SK-N-SH (cell line): Measurements from ENCODE around the gene USP36. TPM values are rescaled to one million over a fixed set of nuclear protein-coding genes. Genes with fewer than 3 reads are reported as not detected.

Experiments
- CTCF ChIA-PET: fragments of 300-600, 350-600 bp; formaldehyde crosslinking; extraction: SDS; loops from one replicate; lab custom pipeline; 2021; lab: Yijun Ruan, JAX
- POLR2A ChIA-PET: fragments of 350-600 bp; sonication (Branson Sonifier 250); formaldehyde crosslinking; extraction: SDS; loops from one replicate; lab custom pipeline; 2020; ENCODE audit warnings: antibody characterized with exemption, inconsistent platforms; lab: Yijun Ruan, JAX
- DNase-seq: peaks from one replicate; pipeline ENCODE4 v3.0.0; 2012
- H2AFZ ChIP-seq: fragments of 200-600 bp; sonication (generic); 2 replicates; pipeline ENCODE4 v1.8.1; 2016; ENCODE audit warnings: antibody characterized with exemption, mild to moderate bottlenecking, low read depth
- H3F3A ChIP-seq: fragments of 200-600 bp; sonication (generic); replicated peaks from 2 replicates; pipeline ENCODE3; 2016; ENCODE audit warnings: antibody characterized with exemption, mild to moderate bottlenecking; ENCODE audit not compliant: insufficient read depth
- H3K27ac ChIP-seq, 2 experiments: fragments of 200-500 bp in 1 of 2; fragments of 200-600 bp in 1 of 2; sonication (Bioruptor generic) in 1 of 2; sonication (generic), shearing (Covaris generic) in 1 of 2; 2 replicates each; pipeline versions ENCODE4 v1.5.1 to v1.6.1; 2014 to 2016; ENCODE audit warnings: low read depth in 2 of 2, inconsistent platforms in 1 of 2, low read length in 1 of 2, mild to moderate bottlenecking in 1 of 2, mixed read lengths in 1 of 2
- H3K27me3 ChIP-seq: fragments of 200-600 bp; sonication (generic), shearing (Covaris generic); 2 replicates; pipeline ENCODE4 v1.6.1; 2016; ENCODE audit warnings: mixed run types; ENCODE audit not compliant: insufficient read depth
- H3K36me3 ChIP-seq, 2 experiments: fragments of 200-500 bp in 1 of 2; fragments of 200-600 bp in 1 of 2; sonication (Bioruptor generic) in 1 of 2; sonication (generic) in 1 of 2; replicated peaks in 1 of 2; 2 replicates each; pipeline versions ENCODE3 to v1.5.1; 2014 to 2016; ENCODE audit warnings: low read length in 1 of 2, mild to moderate bottlenecking in 1 of 2; ENCODE audit not compliant: insufficient read depth in 2 of 2, control insufficient read depth in 1 of 2
- H3K4me1 ChIP-seq, 2 experiments: fragments of 200-500 bp in 1 of 2; fragments of 200-600 bp in 1 of 2; sonication (Bioruptor generic) in 1 of 2; sonication (generic), shearing (Covaris generic) in 1 of 2; 2 replicates each; pipeline versions ENCODE4 v1.5.1 to v1.6.1; 2014 to 2016; ENCODE audit warnings: low read depth in 1 of 2, low read length in 1 of 2, mixed run types in 1 of 2; ENCODE audit not compliant: insufficient read depth in 2 of 2, control insufficient read depth in 1 of 2
- H3K4me2 ChIP-seq: fragments of 200-600 bp; sonication (generic), shearing (Covaris generic); 2 replicates; pipeline ENCODE4 v1.6.1; 2017; ENCODE audit warnings: mixed run types
- H3K4me3 ChIP-seq, 2 experiments: fragments of 200-500 bp in 1 of 2; fragments of 200-600 bp in 1 of 2; sonication (Bioruptor generic) in 1 of 2; sonication (generic), shearing (Covaris generic) in 1 of 2; 2 replicates each; pipeline versions ENCODE4 v1.5.1 to v1.8.1; 2014 to 2016; ENCODE audit warnings: low read depth in 2 of 2, inconsistent platforms in 1 of 2, low read length in 1 of 2, mild to moderate bottlenecking in 1 of 2, mixed read lengths in 1 of 2, moderate library complexity in 1 of 2
- H3K79me2 ChIP-seq: fragments of 200-600 bp; sonication (generic); 2 replicates; pipeline ENCODE4 v1.8.1; 2017; ENCODE audit warnings: mild to moderate bottlenecking; ENCODE audit not compliant: insufficient read depth
- H3K9ac ChIP-seq: fragments of 200-600 bp; sonication (generic); 2 replicates; pipeline ENCODE4 v1.6.1; 2017; ENCODE audit warnings: mixed run types
- H3K9me2 ChIP-seq: fragments of 200-600 bp; sonication (generic); 2 replicates; pipeline ENCODE4 v1.6.1; 2017; ENCODE audit warnings: mixed run types
- H3K9me3 ChIP-seq: fragments of 200-600 bp; sonication (generic); 2 replicates; pipeline ENCODE4 v1.6.1; 2017; ENCODE audit warnings: mixed run types, mild to moderate bottlenecking, moderate library complexity
- H4K20me1 ChIP-seq: fragments of 200-600 bp; sonication (generic); 2 replicates; pipeline ENCODE4 v1.6.1; 2017; ENCODE audit warnings: mild to moderate bottlenecking, mixed run types; ENCODE audit not compliant: insufficient read depth
- CTCF ChIP-seq: fragments of 200-600 bp; sonication (generic); IDR thresholded peaks from 2 replicates; pipeline ENCODE4 v1.6.1; 2017; ENCODE audit warnings: antibody characterized with exemption, mild to moderate bottlenecking, moderate library complexity
- ELF1 ChIP-seq: IDR thresholded peaks from 2 replicates; pipeline ENCODE4 v1.4.0; 2012
- EP300 ChIP-seq, 2 experiments: IDR thresholded peaks; 2 replicates each; pipeline versions ENCODE4 v1.4.0 to v1.6.1; 2012; ENCODE audit warnings: borderline replicate concordance in 1 of 2, low read depth in 1 of 2, low read length in 1 of 2
- FOSL2 ChIP-seq: IDR thresholded peaks from 2 replicates; pipeline ENCODE4 v1.4.0; 2012; ENCODE audit warnings: low read depth, mild to moderate bottlenecking, moderate library complexity, borderline replicate concordance
- FOXJ3 ChIP-seq: sonication (generic); formaldehyde crosslinking; IDR thresholded peaks from 2 replicates; pipeline ENCODE4 v1.5.1; 2020; ENCODE audit warnings: mild to moderate bottlenecking, missing genetic modification reagents
- FOXM1 ChIP-seq: IDR thresholded peaks from 2 replicates; pipeline ENCODE4 v1.4.0; 2012; ENCODE audit warnings: low read depth, mild to moderate bottlenecking
- MEF2A ChIP-seq: IDR thresholded peaks from 2 replicates; pipeline ENCODE4 v1.4.0; 2012; ENCODE audit warnings: low read depth, borderline replicate concordance
- NFIC ChIP-seq: IDR thresholded peaks from 2 replicates; pipeline ENCODE4 v1.4.0; 2012; ENCODE audit warnings: borderline replicate concordance
- NRF1 ChIP-seq: IDR thresholded peaks from 2 replicates; pipeline ENCODE4 v1.6.1; 2012; ENCODE audit warnings: low read depth, mild to moderate bottlenecking, low read length
- POLR2AphosphoS5 ChIP-seq: IDR thresholded peaks from 2 replicates; pipeline ENCODE4 v1.6.1; 2012; ENCODE audit warnings: low read depth, low read length
- RAD21 ChIP-seq: IDR thresholded peaks from 2 replicates; pipeline ENCODE4 v1.6.1; 2012; ENCODE audit warnings: mild to moderate bottlenecking, low read length
- RFX5 ChIP-seq: IDR thresholded peaks from 2 replicates; pipeline ENCODE4 v1.6.1; 2012; ENCODE audit warnings: mild to moderate bottlenecking, improper control_type of control experiment, low read length
- RXRA ChIP-seq: IDR thresholded peaks from 2 replicates; pipeline ENCODE4 v1.4.0; 2012; ENCODE audit warnings: low read depth, mild to moderate bottlenecking, borderline replicate concordance
- SMC3 ChIP-seq: IDR thresholded peaks from 2 replicates; pipeline ENCODE4 v1.6.1; 2012; ENCODE audit warnings: low read depth, low read length, improper control_type of control experiment
- TAF1 ChIP-seq: IDR thresholded peaks from 2 replicates; pipeline ENCODE4 v1.6.1; 2012; ENCODE audit warnings: low read depth, mild to moderate bottlenecking, low read length, moderate library complexity, borderline replicate concordance
- TCF12 ChIP-seq: IDR thresholded peaks from 2 replicates; pipeline ENCODE4 v1.4.0; 2012
- TEAD4 ChIP-seq: IDR thresholded peaks from 2 replicates; pipeline ENCODE4 v1.4.0; 2012; ENCODE audit warnings: mild to moderate bottlenecking, borderline replicate concordance; ENCODE audit not compliant: insufficient read depth
- USF1 ChIP-seq: IDR thresholded peaks from 2 replicates; pipeline ENCODE4 v1.4.0; 2012; ENCODE audit warnings: low read depth, borderline replicate concordance
- WGBS: methylation state at CpG from one replicate; pipeline ENCODE4 v1.1.6; 2017; ENCODE audit warnings: low lambda C conversion rate; 5-methylcytosine and 5-hydroxymethylcytosine counted together
- polyA plus RNA-seq, 3 experiments: library from polyadenylated mRNA; depleted of rRNA; stranded (reverse); fragments of >200 nt; gene quantifications; 2 replicates each; pipeline ENCODE4 v1.2.3, GENCODE V29; 2012
- TF ChIP-seq, protein P1 (sequence below): IDR thresholded peaks from 2 replicates; pipeline ENCODE4 v1.6.1; 2012; ENCODE audit warnings: mild to moderate bottlenecking, low read depth, low read length, moderate library complexity
- TF ChIP-seq, protein P2 (sequence below): IDR thresholded peaks from 2 replicates; pipeline ENCODE4; 2012

USP36 gene
- polyA plus RNA-seq, 1 of the 3 experiments (the other 2 are of a cell fraction): 34.6 TPM

DNA sequence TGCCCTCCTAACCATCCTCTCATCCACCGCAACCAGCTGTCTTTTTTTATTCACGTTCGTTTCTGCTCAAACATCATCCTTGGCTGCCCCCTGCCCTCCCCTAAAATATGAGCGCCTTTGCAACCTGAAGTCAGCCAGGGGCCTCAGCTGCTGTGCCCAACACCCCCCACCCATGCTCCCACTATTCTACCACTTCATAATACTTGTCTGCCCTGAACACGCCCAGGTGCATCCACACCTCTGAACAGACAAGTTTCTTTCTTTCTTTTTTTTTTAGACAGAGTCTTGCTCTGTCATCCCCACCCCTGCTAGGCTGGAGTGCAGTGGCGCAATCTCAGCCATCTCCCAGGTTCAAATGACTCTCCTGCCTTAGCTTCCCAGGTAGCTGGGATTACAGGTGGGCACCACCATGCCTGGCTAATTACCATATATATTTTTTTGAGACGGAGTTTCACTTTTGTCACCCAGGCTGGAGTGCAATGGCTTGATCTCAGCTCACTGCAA lies 35.5 kb upstream of the USP36 start (continued):
- TF ChIP-seq EP300 (IDR thresholded peaks at IDR 0.05; ENCODE audit: borderline replicate concordance in 1 of 2, low read depth in 1 of 2, low read length in 1 of 2) (no peak), USF1 (no peak), TEAD4 (no peak), ELF1 (no peak)

DNA sequence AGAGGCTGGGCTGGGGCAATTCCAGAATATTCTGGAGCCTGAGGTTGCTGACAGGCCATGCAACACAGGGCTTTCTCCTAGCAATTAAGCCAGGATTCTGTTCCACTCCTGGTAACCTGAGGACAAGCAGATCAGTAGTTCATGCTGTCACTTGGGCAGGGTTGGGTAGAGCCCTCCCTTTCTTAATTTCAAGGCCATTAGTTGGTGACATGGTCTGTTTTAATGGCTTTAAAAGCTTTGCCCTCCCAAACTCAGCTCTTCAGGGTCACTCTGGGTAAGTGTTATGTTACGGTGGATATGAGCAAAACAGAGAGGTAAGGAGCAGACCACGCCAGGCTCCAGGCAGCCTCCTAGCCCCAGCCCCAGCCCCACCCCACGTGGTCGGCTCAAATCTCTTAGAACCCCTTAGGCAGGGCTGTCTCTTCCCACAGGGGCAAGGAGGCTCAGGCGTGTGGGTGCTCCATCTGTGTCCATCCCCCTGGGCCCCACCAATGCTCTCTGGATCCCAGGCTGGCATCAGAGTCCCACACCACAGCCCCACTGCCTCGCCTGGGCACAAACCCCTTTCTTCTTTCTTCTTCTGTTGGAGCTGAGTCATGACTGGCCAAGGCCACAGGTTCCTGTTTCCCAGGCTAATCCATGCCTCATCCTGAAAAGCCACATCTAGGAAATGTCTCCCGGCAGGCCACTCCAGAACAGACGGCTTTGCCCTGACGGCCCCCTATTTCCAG lies 34.9 kb upstream of the USP36 start:
- Histone ChIP-seq H3K9me2 (no peaks in the 10 kb centered on the region), H3K9ac (peak overlapping the region; percentile 23; the same call in 1 of the 2 replicates), H3K4me3 (no peak overlapping the region), H3K79me2 (peaks cover 82% of the 10 kb centered on the region), H4K20me1 (peaks cover 4% of the 10 kb centered on the region; the same call in 1 of the 2 replicates), H3K4me2 (peak overlapping the region; percentile 12; the same call in 1 of the 2 replicates), H3K36me3 (peaks cover 9 to 30% of the 10 kb centered on the region in 2 experiments), H2AFZ (no peak overlapping the region), H3K27me3 (no peaks in the 10 kb centered on the region), H3K27ac (peak overlapping the region; percentile 66 to 72), H3K4me1 (peaks cover 28 to 53% of the 10 kb centered on the region in 2 experiments; a peak in 3 of 4 replicates), H3F3A (peaks cover 21% of the 10 kb centered on the region), H3K9me3 (no peaks in the 10 kb centered on the region)
- DNase-seq: peak; percentile 49
- ChIA-PET CTCF (interaction anchor here (1.3 to 6.3 kb wide), 4 partner anchors 9 to 167 kb away, joined by 3 to 53 read pairs (median 28); no protein-coding TSS in a partner anchor), POLR2A (interaction anchor here (0.9 to 1.7 kb wide), 3 partner anchors 17 to 46 kb away, joined by 3 to 6 read pairs (median 4); no protein-coding TSS in a partner anchor)
- 75% methylated on average over 9 of the region's 9 CpGs for WGBS
- no peak for TF ChIP-seq FOXM1
- no peak for TF ChIP-seq USF1
- no peak for TF ChIP-seq NRF1
- TF ChIP-seq TAF1: no peak
- TF ChIP-seq SMC3: no peak
- TF ChIP-seq RAD21: no peak
- TF ChIP-seq EP300 (IDR thresholded peaks at IDR 0.05; ENCODE audit: borderline replicate concordance in 1 of 2, low read depth in 1 of 2, low read length in 1 of 2): peak in 1 of 2 experiments; percentile 67; a peak in 3 of 4 replicates
- TF ChIP-seq, protein P1, sequence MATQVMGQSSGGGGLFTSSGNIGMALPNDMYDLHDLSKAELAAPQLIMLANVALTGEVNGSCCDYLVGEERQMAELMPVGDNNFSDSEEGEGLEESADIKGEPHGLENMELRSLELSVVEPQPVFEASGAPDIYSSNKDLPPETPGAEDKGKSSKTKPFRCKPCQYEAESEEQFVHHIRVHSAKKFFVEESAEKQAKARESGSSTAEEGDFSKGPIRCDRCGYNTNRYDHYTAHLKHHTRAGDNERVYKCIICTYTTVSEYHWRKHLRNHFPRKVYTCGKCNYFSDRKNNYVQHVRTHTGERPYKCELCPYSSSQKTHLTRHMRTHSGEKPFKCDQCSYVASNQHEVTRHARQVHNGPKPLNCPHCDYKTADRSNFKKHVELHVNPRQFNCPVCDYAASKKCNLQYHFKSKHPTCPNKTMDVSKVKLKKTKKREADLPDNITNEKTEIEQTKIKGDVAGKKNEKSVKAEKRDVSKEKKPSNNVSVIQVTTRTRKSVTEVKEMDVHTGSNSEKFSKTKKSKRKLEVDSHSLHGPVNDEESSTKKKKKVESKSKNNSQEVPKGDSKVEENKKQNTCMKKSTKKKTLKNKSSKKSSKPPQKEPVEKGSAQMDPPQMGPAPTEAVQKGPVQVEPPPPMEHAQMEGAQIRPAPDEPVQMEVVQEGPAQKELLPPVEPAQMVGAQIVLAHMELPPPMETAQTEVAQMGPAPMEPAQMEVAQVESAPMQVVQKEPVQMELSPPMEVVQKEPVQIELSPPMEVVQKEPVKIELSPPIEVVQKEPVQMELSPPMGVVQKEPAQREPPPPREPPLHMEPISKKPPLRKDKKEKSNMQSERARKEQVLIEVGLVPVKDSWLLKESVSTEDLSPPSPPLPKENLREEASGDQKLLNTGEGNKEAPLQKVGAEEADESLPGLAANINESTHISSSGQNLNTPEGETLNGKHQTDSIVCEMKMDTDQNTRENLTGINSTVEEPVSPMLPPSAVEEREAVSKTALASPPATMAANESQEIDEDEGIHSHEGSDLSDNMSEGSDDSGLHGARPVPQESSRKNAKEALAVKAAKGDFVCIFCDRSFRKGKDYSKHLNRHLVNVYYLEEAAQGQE: 0 out of 2 replicates have a peak, but pooled peaks have one; percentile 28
- no peak for TF ChIP-seq RXRA
- TF ChIP-seq FOSL2: peak; percentile 57; the same call in 1 of the 2 replicates
- no peak for TF ChIP-seq RFX5
- no peak for TF ChIP-seq MEF2A
- no peak for TF ChIP-seq POLR2AphosphoS5
- no peak for TF ChIP-seq CTCF
- TF ChIP-seq FOXJ3 (CRISPR knock-in tag): no peak
- TF ChIP-seq NFIC: no peak
- TF ChIP-seq TCF12: peak; percentile 50; the same call in 1 of the 2 replicates
- TF ChIP-seq, protein P2, sequence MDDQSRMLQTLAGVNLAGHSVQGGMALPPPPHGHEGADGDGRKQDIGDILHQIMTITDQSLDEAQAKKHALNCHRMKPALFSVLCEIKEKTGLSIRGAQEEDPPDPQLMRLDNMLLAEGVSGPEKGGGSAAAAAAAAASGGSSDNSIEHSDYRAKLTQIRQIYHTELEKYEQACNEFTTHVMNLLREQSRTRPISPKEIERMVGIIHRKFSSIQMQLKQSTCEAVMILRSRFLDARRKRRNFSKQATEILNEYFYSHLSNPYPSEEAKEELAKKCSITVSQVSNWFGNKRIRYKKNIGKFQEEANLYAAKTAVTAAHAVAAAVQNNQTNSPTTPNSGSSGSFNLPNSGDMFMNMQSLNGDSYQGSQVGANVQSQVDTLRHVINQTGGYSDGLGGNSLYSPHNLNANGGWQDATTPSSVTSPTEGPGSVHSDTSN: no peak
- TF ChIP-seq TEAD4: no peak
